HUES6 (cell line): ENCODE results near the gene LHFPL2.
"Not testable (repeated sequence)": the region's sequence is repeated elsewhere in the genome, so short reads cannot be mapped to it uniquely, and the experiment has no call there.

ENCODE experiments used
- H3K27ac ChIP-seq: 2 replicates; pipeline ENCODE4 v1.7.0; 2013; ENCODE audit warnings: low read depth, mild to moderate bottlenecking, low read length, inconsistent platforms
- H3K27me3 ChIP-seq: 2 replicates; pipeline ENCODE4 v1.6.1; 2013; ENCODE audit warnings: low read length; ENCODE audit not compliant: control insufficient read depth, insufficient read depth
- H3K36me3 ChIP-seq: 2 replicates; pipeline ENCODE4 v1.6.1; 2013; ENCODE audit warnings: low read length; ENCODE audit not compliant: control insufficient read depth, insufficient read depth
- H3K4me1 ChIP-seq: 2 replicates; pipeline ENCODE4 v1.6.1; 2013; ENCODE audit warnings: low read length; ENCODE audit not compliant: control insufficient read depth, insufficient read depth
- H3K4me3 ChIP-seq: 2 replicates; pipeline ENCODE4 v1.5.1; 2013; ENCODE audit warnings: low read depth, low read length
- H3K9ac ChIP-seq: one replicate; pipeline ENCODE4 v1.6.1; 2013; ENCODE audit warnings: mild to moderate bottlenecking, low read length
- H3K9me3 ChIP-seq: 2 replicates; pipeline ENCODE4 v1.6.1; 2013; ENCODE audit warnings: low read depth, low read length; ENCODE audit not compliant: control insufficient read depth, insufficient read depth

LHFPL2 gene

GRCh38 chr5:78677777-78678668 is 29.5 kb upstream of the LHFPL2 start:
- H3K36me3 ChIP-seq: no peaks in the 10 kb centered on the region
- H3K27me3 ChIP-seq: no peaks in the 10 kb centered on the region
- no peaks in the 10 kb centered on the region for H3K4me1 ChIP-seq
- H3K4me3 ChIP-seq: no peak overlapping the region
- H3K9ac ChIP-seq: no peak overlapping the region
- H3K27ac ChIP-seq: no peak overlapping the region
- peaks cover 14% of the 10 kb centered on the region for H3K9me3 ChIP-seq

- no peaks in the 10 kb centered on the region for H3K4me1 ChIP-seq
- H3K9ac ChIP-seq: no peak overlapping the region
- no peaks in the 10 kb centered on the region for H3K9me3 ChIP-seq
- no peak overlapping the region for H3K4me3 ChIP-seq
- H3K27me3 ChIP-seq: no peaks in the 10 kb centered on the region
- no peak overlapping the region for H3K27ac ChIP-seq
- H3K36me3 ChIP-seq: no peaks in the 10 kb centered on the region
Measured at GRCh38 chr5:78675956-78676730, 27.6 kb upstream of the LHFPL2 start.

- not testable (repeated sequence) for H3K27me3 ChIP-seq, H3K9ac ChIP-seq, H3K4me3 ChIP-seq, H3K27ac ChIP-seq, H3K4me1 ChIP-seq, H3K9me3 ChIP-seq, H3K36me3 ChIP-seq
Measured at GRCh38 chr5:78673827-78674226, 25.3 kb upstream of the LHFPL2 start.

GRCh38 chr5:78672154-78672553 is 23.6 kb upstream of the LHFPL2 start:
- Histone ChIP-seq H3K4me1 (no peaks in the 10 kb centered on the region), H3K27me3 (no peaks in the 10 kb centered on the region), H3K36me3 (no peaks in the 10 kb centered on the region), H3K4me3 (no peak overlapping the region), H3K9me3 (no peaks in the 10 kb centered on the region), H3K27ac (no peak overlapping the region), H3K9ac (no peak overlapping the region)

- Histone ChIP-seq H3K9ac (no peak overlapping the region), H3K27ac (no peak overlapping the region)
Measured at GRCh38 chr5:78671609-78672008, 23.0 kb upstream of the LHFPL2 start.

GRCh38 chr5:78670701-78671269 is 22.2 kb upstream of the LHFPL2 start:
- Histone ChIP-seq H3K9me3 (no peaks in the 10 kb centered on the region), H3K9ac (no peak overlapping the region), H3K27ac (no peak overlapping the region), H3K27me3 (no peaks in the 10 kb centered on the region), H3K4me3 (no peak overlapping the region), H3K4me1 (peaks cover 6% of the 10 kb centered on the region; the same call in 1 of the 2 replicates), H3K36me3 (no peaks in the 10 kb centered on the region)

More at GRCh38 chr5:78671609-78672008, 23.0 kb upstream of the LHFPL2 start:
- no peaks in the 10 kb centered on the region for H3K27me3 ChIP-seq
- no peaks in the 10 kb centered on the region for H3K9me3 ChIP-seq
- no peak overlapping the region for H3K4me3 ChIP-seq
- H3K4me1 ChIP-seq: no peaks in the 10 kb centered on the region; the same call in 1 of the 2 replicates
- H3K36me3 ChIP-seq: no peaks in the 10 kb centered on the region

GRCh38 chr5:78669331-78669730 is 20.8 kb upstream of the LHFPL2 start:
- peaks cover 6% of the 10 kb centered on the region; the same call in 1 of the 2 replicates for H3K4me1 ChIP-seq
- no peak overlapping the region for H3K27ac ChIP-seq
- H3K4me3 ChIP-seq: no peak overlapping the region
- H3K36me3 ChIP-seq: no peaks in the 10 kb centered on the region
- no peaks in the 10 kb centered on the region for H3K9me3 ChIP-seq
- H3K9ac ChIP-seq: no peak overlapping the region
- H3K27me3 ChIP-seq: no peaks in the 10 kb centered on the region

- no peak overlapping the region for H3K27ac ChIP-seq
- H3K27me3 ChIP-seq: no peaks in the 10 kb centered on the region
- H3K36me3 ChIP-seq: no peaks in the 10 kb centered on the region
- H3K9ac ChIP-seq: no peak overlapping the region
- no peak overlapping the region for H3K4me3 ChIP-seq
- H3K9me3 ChIP-seq: no peaks in the 10 kb centered on the region
- H3K4me1 ChIP-seq: peaks cover 6% of the 10 kb centered on the region; the same call in 1 of the 2 replicates
Measured at GRCh38 chr5:78667461-78668103, 19.0 kb upstream of the LHFPL2 start.

- H3K9me3 ChIP-seq, H3K27me3 ChIP-seq, H3K27ac ChIP-seq, H3K4me3 ChIP-seq, H3K9ac ChIP-seq, H3K4me1 ChIP-seq, H3K36me3 ChIP-seq: not testable (repeated sequence)
Measured at GRCh38 chr5:78666975-78667374, 18.4 kb upstream of the LHFPL2 start.

- Histone ChIP-seq H3K4me1 (peaks cover 6% of the 10 kb centered on the region; the same call in 1 of the 2 replicates), H3K36me3 (no peaks in the 10 kb centered on the region), H3K9me3 (no peaks in the 10 kb centered on the region), H3K27ac (no peak overlapping the region), H3K27me3 (no peaks in the 10 kb centered on the region), H3K4me3 (no peak overlapping the region), H3K9ac (no peak overlapping the region)
Measured at GRCh38 chr5:78666041-78666444, 17.5 kb upstream of the LHFPL2 start.
